Immature natural killer cell (primary cell): ENCODE results near the gene RCOR2. TPM values are rescaled to one million over a fixed set of nuclear protein-coding genes. Genes with fewer than 3 reads are reported as not detected.
A peak's percentile ranks its signal among the peaks of the same experiment; 100 is the strongest.
"Not testable (repeated sequence)": the region's sequence is repeated elsewhere in the genome, so short reads cannot be mapped to it uniquely, and the experiment has no call there.

Source experiments
- DNase-seq, 3 donors: peaks; one replicate each; pipeline ENCODE4 v3.0.0; 2022; ENCODE audit warnings: mixed read lengths in 1 of 3
- H3K27ac Mint-ChIP-seq, 6 donors: one replicate each; pipeline ENCODE4 v1.8.0; 2020; ENCODE audit warnings: mixed read lengths in 6 of 6, mild to moderate bottlenecking in 5 of 6, inconsistent platforms in 4 of 6, moderate library complexity in 3 of 6
- H3K27me3 Mint-ChIP-seq, 3 donors: one replicate each; pipeline ENCODE4 v1.8.0; 2020 to 2021; ENCODE audit warnings: low read depth in 3 of 3, mild to moderate bottlenecking in 3 of 3, mixed read lengths in 3 of 3, moderate library complexity in 3 of 3, inconsistent platforms in 1 of 3
- H3K36me3 Mint-ChIP-seq, 3 donors: one replicate each; pipeline ENCODE4 v1.8.0; 2020; ENCODE audit warnings: mixed read lengths in 3 of 3, inconsistent platforms in 2 of 3, mild to moderate bottlenecking in 2 of 3
- H3K4me1 Mint-ChIP-seq, 2 donors: one replicate each; pipeline ENCODE4 v1.8.0; 2020; ENCODE audit warnings: inconsistent platforms in 2 of 2, mild to moderate bottlenecking in 2 of 2, mixed read lengths in 2 of 2, moderate library complexity in 1 of 2
- H3K4me3 Mint-ChIP-seq, 5 donors: one replicate each; pipeline ENCODE4 v1.8.0; 2020; ENCODE audit warnings: mild to moderate bottlenecking in 5 of 5, mixed read lengths in 5 of 5, inconsistent platforms in 3 of 5, moderate library complexity in 3 of 5
- H3K9me3 Mint-ChIP-seq, 6 donors: one replicate each; pipeline ENCODE4 v1.8.0; 2020; ENCODE audit warnings: mild to moderate bottlenecking in 6 of 6, mixed read lengths in 6 of 6, inconsistent platforms in 4 of 6, moderate library complexity in 3 of 6
- polyA plus RNA-seq, 3 donors: library from polyadenylated mRNA; unstranded; fragments of 300-500 nt; fragmentation: Illumina TruSeq; gene quantifications; one replicate each; pipeline ENCODE4 v1.2.3, GENCODE V29; 2021

The RCOR2 gene
- polyA plus RNA-seq, 3 donors from 2014 or later, result not detected

- peaks cover 0 to 2% (median 0%) of the 10 kb centered on the region in 3 donors for H3K27me3 Mint-ChIP-seq
- H3K36me3 Mint-ChIP-seq, result peaks cover 0 to 4% (median 0%) of the 10 kb centered on the region in 3 donors
- H3K4me1 Mint-ChIP-seq, result peaks cover 80 to 87% of the 10 kb centered on the region in 2 donors
- H3K27ac Mint-ChIP-seq, result peak overlapping the region; percentile 19 to 74 (median 63)
- no peaks in the 10 kb centered on the region for H3K9me3 Mint-ChIP-seq
- H3K4me3 Mint-ChIP-seq, result peak overlapping the region in 3 of 5 donors; percentile 39 to 55 (median 54)
- no peak for DNase-seq
Measured at GRCh38 chr11:63875506-63876065, 41.4 kb downstream of the RCOR2 start.

GRCh38 chr11:63874511-63874910 lies 42.5 kb downstream of the RCOR2 start:
- Mint-ChIP-seq H3K27ac (peak overlapping the region; percentile 77 to 91 (median 82)), H3K4me1 (peaks cover 80 to 87% of the 10 kb centered on the region in 2 donors), H3K4me3 (peak overlapping the region; percentile 51 to 81 (median 66)), H3K9me3 (no peaks in the 10 kb centered on the region), H3K36me3 (peaks cover 0 to 4% (median 0%) of the 10 kb centered on the region in 3 donors), H3K27me3 (peaks cover 0 to 4% (median 0%) of the 10 kb centered on the region in 3 donors)
- DNase-seq, result no peak

GRCh38 chr11:63873311-63873710 lies 43.7 kb downstream of the RCOR2 start:
- peak overlapping the region; percentile 77 to 88 (median 82) for H3K27ac Mint-ChIP-seq
- peaks cover 82 to 87% of the 10 kb centered on the region in 2 donors for H3K4me1 Mint-ChIP-seq
- peaks cover 0 to 4% (median 0%) of the 10 kb centered on the region in 3 donors for H3K36me3 Mint-ChIP-seq
- peaks cover 0 to 6% (median 0%) of the 10 kb centered on the region in 3 donors for H3K27me3 Mint-ChIP-seq
- H3K4me3 Mint-ChIP-seq, result peak overlapping the region; percentile 64 to 76 (median 68)
- DNase-seq, result no peak
- H3K9me3 Mint-ChIP-seq, result no peaks in the 10 kb centered on the region

DNA sequence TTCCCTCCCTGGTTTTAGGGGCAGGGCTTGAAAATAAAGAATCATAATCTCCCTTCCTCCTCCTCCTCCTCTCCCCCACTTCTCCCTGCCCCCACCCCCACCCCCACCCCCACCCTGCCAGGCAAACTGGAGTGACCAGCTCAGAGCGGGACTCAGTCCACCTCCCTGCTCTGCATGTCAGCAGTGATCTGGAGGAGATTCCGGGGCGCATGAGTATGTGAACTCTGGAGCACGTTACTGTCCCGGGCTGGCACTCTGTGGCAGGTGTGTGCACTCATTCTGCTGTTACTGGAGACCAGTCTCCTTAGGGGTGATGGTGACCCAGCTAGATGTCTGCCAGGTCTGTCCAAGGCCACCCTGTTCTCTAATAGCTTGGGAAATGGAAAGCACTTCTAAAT lies 44.2 kb downstream of the RCOR2 start:
- H3K4me1 Mint-ChIP-seq, result peaks cover 84 to 87% of the 10 kb centered on the region in 2 donors
- H3K9me3 Mint-ChIP-seq, result no peaks in the 10 kb centered on the region
- peak overlapping the region; percentile 40 to 92 (median 84) for H3K27ac Mint-ChIP-seq
- H3K36me3 Mint-ChIP-seq, result peaks cover 0 to 4% (median 0%) of the 10 kb centered on the region in 3 donors
- H3K27me3 Mint-ChIP-seq, result peaks cover 0 to 6% (median 0%) of the 10 kb centered on the region in 3 donors
- DNase-seq, result no peak
- peak overlapping the region; percentile 64 to 83 (median 80) for H3K4me3 Mint-ChIP-seq

- peaks cover 88 to 90% of the 10 kb centered on the region in 2 donors for H3K4me1 Mint-ChIP-seq
- H3K9me3 Mint-ChIP-seq, result no peaks in the 10 kb centered on the region
- H3K27ac Mint-ChIP-seq, result peak overlapping the region; percentile 82 to 92 (median 87)
- peaks cover 0 to 6% (median 0%) of the 10 kb centered on the region in 3 donors for H3K27me3 Mint-ChIP-seq
- DNase-seq, result peak; percentile 69 to 76 (median 73)
- peak overlapping the region; percentile 76 to 85 (median 82) for H3K4me3 Mint-ChIP-seq
- peaks cover 0 to 4% (median 0%) of the 10 kb centered on the region in 3 donors for H3K36me3 Mint-ChIP-seq
Measured at GRCh38 chr11:63871962-63872799, 44.8 kb downstream of the RCOR2 start.

DNA sequence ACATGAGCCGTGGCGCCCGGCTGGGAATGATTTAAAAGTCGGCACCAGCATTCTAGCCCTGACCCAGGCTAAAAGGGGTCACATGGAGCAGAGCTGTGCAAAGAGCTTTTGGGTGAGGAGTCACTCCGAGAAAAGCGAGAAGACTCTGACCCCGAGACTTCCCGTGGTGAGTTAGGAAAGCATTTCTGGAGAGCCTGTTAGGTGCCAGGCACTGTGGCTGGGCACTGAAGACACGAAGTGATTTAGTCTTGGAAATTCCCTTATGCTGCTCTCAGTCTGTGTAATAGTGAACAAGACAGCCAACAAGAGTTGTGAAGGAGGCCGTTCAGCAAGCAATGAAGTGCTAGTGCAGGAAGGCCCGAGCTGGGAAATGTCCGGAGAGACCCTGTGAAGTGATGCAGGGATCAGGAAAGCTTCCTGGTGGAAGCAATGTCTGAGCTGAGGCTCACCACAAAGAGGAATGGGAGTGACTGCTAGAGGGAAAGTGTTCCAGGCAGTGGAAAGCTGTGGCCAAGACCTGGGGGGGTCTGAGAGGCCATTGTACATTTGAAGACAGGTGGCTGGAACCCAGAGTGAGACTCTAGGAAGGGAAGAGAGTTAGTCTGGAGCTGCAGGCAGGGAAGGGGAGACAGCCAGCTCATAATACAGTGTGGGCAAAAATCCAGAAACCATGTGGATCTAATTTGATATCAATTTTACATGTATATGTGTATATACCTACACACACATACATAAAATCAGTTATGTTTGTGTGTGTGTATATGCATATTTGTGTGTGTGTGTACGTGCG lies 46.4 kb downstream of the RCOR2 start:
- H3K4me3 Mint-ChIP-seq, result peak overlapping the region; percentile 28 to 80 (median 62)
- peaks cover 0 to 4% (median 0%) of the 10 kb centered on the region in 3 donors for H3K36me3 Mint-ChIP-seq
- peak overlapping the region; percentile 76 to 93 (median 83) for H3K27ac Mint-ChIP-seq
- no peaks in the 10 kb centered on the region for H3K9me3 Mint-ChIP-seq
- peaks cover 0 to 4% (median 0%) of the 10 kb centered on the region in 3 donors for H3K27me3 Mint-ChIP-seq
- peaks cover 93 to 94% of the 10 kb centered on the region in 2 donors for H3K4me1 Mint-ChIP-seq
- DNase-seq, result no peak

GRCh38 chr11:63869683-63870082 lies 47.3 kb downstream of the RCOR2 start:
- Mint-ChIP-seq H3K4me1 (peaks cover 95 to 96% of the 10 kb centered on the region in 2 donors), H3K36me3 (peaks cover 0 to 4% (median 0%) of the 10 kb centered on the region in 3 donors), H3K27me3 (peaks cover 0 to 4% (median 0%) of the 10 kb centered on the region in 3 donors), H3K4me3 (peak overlapping the region; percentile 58 to 80 (median 62)), H3K27ac (peak overlapping the region; percentile 82 to 94 (median 86)), H3K9me3 (no peaks in the 10 kb centered on the region)
- peak; percentile 36 to 55 (median 47) for DNase-seq

- H3K36me3 Mint-ChIP-seq, result peaks cover 0 to under 1% (median 0%) of the 10 kb centered on the region in 3 donors
- no peaks in the 10 kb centered on the region for H3K9me3 Mint-ChIP-seq
- H3K27me3 Mint-ChIP-seq, result peaks cover 0 to 4% (median 0%) of the 10 kb centered on the region in 3 donors
- no peak for DNase-seq
- H3K4me1 Mint-ChIP-seq, result peaks cover 90 to 92% of the 10 kb centered on the region in 2 donors
- H3K4me3 Mint-ChIP-seq, result peak overlapping the region; percentile 58 to 83 (median 64)
- H3K27ac Mint-ChIP-seq, result peak overlapping the region; percentile 82 to 94 (median 87)
Measured at GRCh38 chr11:63869171-63869591, 47.8 kb downstream of the RCOR2 start.

DNA sequence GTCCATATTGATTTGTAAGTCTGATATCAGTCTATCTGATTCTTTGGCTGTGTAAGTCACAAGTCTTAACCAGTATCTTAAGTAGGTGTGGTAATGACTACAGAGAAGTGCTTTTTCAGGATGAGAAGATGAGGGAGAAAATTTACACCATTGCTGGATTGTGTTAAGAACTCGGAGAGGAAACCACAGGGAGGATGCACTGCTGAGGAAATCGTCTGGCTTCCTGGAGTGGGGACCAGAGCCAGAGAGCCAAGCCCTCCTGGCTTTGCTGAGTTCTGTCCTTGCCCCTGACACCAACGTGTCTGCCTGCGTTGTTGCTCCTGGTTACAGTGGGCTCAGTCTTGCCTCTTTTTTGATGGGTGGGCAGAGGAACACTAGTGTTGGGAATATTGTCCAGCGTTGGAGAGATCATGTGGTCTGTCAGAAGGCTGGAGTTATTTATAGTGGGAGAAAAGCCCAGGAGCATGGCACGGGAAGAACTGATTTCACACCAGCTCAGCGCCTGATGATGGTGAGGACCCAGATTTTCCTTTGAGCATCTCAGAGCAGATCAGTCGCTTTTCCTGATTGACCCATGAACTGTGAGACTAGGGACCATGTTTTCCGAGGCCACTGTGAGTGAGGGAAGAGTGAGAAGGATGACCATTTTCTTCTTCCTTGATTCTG lies 48.4 kb downstream of the RCOR2 start:
- Mint-ChIP-seq H3K4me1 (peaks cover 84 to 87% of the 10 kb centered on the region in 2 donors), H3K36me3 (no peaks in the 10 kb centered on the region), H3K27me3 (peaks cover 0 to 4% (median 0%) of the 10 kb centered on the region in 3 donors), H3K9me3 (no peaks in the 10 kb centered on the region), H3K27ac (peak overlapping the region; percentile 82 to 94 (median 91)), H3K4me3 (peak overlapping the region; percentile 13 to 83 (median 56))
- no peak for DNase-seq

GRCh38 chr11:63867511-63867910 lies 49.5 kb downstream of the RCOR2 start:
- Mint-ChIP-seq H3K4me1 (peaks cover 83 to 87% of the 10 kb centered on the region in 2 donors), H3K4me3 (peak overlapping the region in 3 of 5 donors; percentile 30 to 83 (median 78)), H3K9me3 (no peaks in the 10 kb centered on the region), H3K27me3 (peaks cover 0 to 4% (median 0%) of the 10 kb centered on the region in 3 donors), H3K27ac (peak overlapping the region; percentile 74 to 94 (median 87)), H3K36me3 (peaks cover 0 to 7% (median 3%) of the 10 kb centered on the region in 3 donors)
- DNase-seq, result no peak

GRCh38 chr11:63866211-63866610 lies 50.8 kb downstream of the RCOR2 start:
- peak overlapping the region; percentile 38 to 83 (median 67) for H3K4me3 Mint-ChIP-seq
- peaks cover 0 to 6% (median 0%) of the 10 kb centered on the region in 3 donors for H3K27me3 Mint-ChIP-seq
- peak overlapping the region; percentile 74 to 94 (median 87) for H3K27ac Mint-ChIP-seq
- H3K9me3 Mint-ChIP-seq, result no peaks in the 10 kb centered on the region
- peak; percentile 84 to 90 (median 86) for DNase-seq
- H3K4me1 Mint-ChIP-seq, result peaks cover 80 to 83% of the 10 kb centered on the region in 2 donors
- H3K36me3 Mint-ChIP-seq, result peaks cover 0 to 8% (median 3%) of the 10 kb centered on the region in 3 donors

DNA sequence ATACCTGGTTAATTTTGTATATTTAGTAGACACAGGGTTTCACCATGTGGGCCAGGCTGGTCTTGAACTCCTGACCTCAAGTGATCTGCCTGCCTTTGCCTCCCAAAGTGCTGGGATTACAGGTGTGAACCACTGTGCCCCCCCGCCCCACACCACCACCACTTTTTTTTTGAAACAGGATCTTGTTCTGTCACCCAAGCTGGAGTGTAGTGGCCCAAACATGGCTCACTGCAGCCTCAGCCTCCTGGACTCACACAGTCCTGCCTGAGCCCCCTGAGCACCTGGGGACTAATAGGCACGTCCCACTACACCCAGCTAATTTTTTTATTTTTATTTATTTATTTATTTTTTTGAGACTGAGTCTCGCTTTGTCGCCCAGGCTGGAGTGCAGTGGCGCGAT lies 53.3 kb downstream of the RCOR2 start:
- not testable (repeated sequence) for H3K36me3 Mint-ChIP-seq, H3K4me3 Mint-ChIP-seq

More for the DNA sequence above, 53.3 kb downstream of the RCOR2 start:
- Mint-ChIP-seq H3K27ac (peak overlapping the region in 3 of 6 donors; percentile 17 to 79 (median 53)), H3K4me1 (peaks cover 66 to 71% of the 10 kb centered on the region in 2 donors)
- not testable (repeated sequence) for H3K27me3 Mint-ChIP-seq, H3K9me3 Mint-ChIP-seq, DNase-seq
